ENCODE data around the gene CBLIF. TPM values are rescaled to one million over a fixed set of nuclear protein-coding genes. Genes with fewer than 3 reads are reported as not detected.
A peak's percentile ranks its signal among the peaks of the same experiment; 100 is the strongest.

Gene CBLIF
- total and polyA plus RNA-seq, 10 donors, result not detected

GRCh38 chr11:59812220-59812619 lies 33.1 kb downstream of the CBLIF start:
- 83 to 94% (median 93%) methylated on average over 2 of the region's 2 CpGs for WGBS, 5 donors
- Histone ChIP-seq H3K27ac (no peak overlapping the region), H3K9me3 (no peaks in the 10 kb centered on the region), H3K27me3 (replicated peaks in 1 of 7) (no peaks in the 10 kb centered on the region), H3K36me3 (peaks cover 0 to 22% (median 11%) of the 10 kb centered on the region in 6 donors), H3K4me3 (no peak overlapping the region), H3K4me1 (peaks cover 0 to 41% (median 17%) of the 10 kb centered on the region in 6 donors)
- intact Hi-C loops (cut with DNase I; ENCODE audit: low total_unique reads), result no loop called here
- TF ChIP-seq POLR2A (IDR thresholded peaks at IDR 0.05), result no peak
- TF ChIP-seq POLR2AphosphoS5 (IDR thresholded peaks at IDR 0.05), result no peak
- no peak for TF ChIP-seq CTCF (IDR thresholded peaks at IDR 0.05 in 8 of 11, conservative IDR thresholded peaks at IDR 0.05 in 3 of 11)
- DNase-seq, result no peak

GRCh38 chr11:59810911-59811259 lies 34.4 kb downstream of the CBLIF start:
- Histone ChIP-seq H3K36me3 (peaks cover 0 to 35% (median 24%) of the 10 kb centered on the region in 6 donors), H3K27me3 (replicated peaks in 1 of 7) (no peaks in the 10 kb centered on the region), H3K4me1 (peaks cover 0 to 41% (median 17%) of the 10 kb centered on the region in 6 donors), H3K4me3 (peak overlapping the region; percentile 64 to 93 (median 78)), H3K27ac (peak overlapping the region; percentile 59 to 90 (median 87)), H3K9me3 (no peaks in the 10 kb centered on the region)
- intact Hi-C loops (cut with DNase I; ENCODE audit: low total_unique reads), result no loop called here
- WGBS, 5 donors, result 9 to 20% (median 13%) methylated on average over 8 of the region's 8 CpGs
- DNase-seq, result no peak
- no peak for TF ChIP-seq POLR2A (IDR thresholded peaks at IDR 0.05)
- TF ChIP-seq CTCF (IDR thresholded peaks at IDR 0.05 in 8 of 11, conservative IDR thresholded peaks at IDR 0.05 in 3 of 11), result no peak
- no peak for TF ChIP-seq POLR2AphosphoS5 (IDR thresholded peaks at IDR 0.05)

GRCh38 chr11:59810189-59810910 lies 34.9 kb downstream of the CBLIF start, which contains the start of gene MRPL16:
Gene MRPL16, minus strand, starts transcription at chr11:59810778. Its CDS starts 120 bp downstream, at chr11:59810658.
- Histone ChIP-seq H3K9me3 (no peaks in the 10 kb centered on the region), H3K27me3 (replicated peaks in 1 of 7) (no peaks in the 10 kb centered on the region), H3K27ac (peak within 1 kb of the TSS; percentile 59 to 90 (median 87)), H3K36me3 (peaks cover 0 to 41% (median 29%) of the 10 kb centered on the region in 6 donors), H3K4me3 (peak within 1 kb of the TSS; percentile 64 to 93 (median 78)), H3K4me1 (peaks cover 0 to 41% (median 17%) of the 10 kb centered on the region in 6 donors)
- intact Hi-C loops (cut with DNase I; ENCODE audit: low total_unique reads), result no loop called here
- peak; percentile 95 for DNase-seq
- peak in 2 of 3 donors; percentile 23 to 42 for TF ChIP-seq POLR2A (IDR thresholded peaks at IDR 0.05)
- peak in 8 of 11 experiments; percentile 7 to 43 (median 31) for TF ChIP-seq CTCF (IDR thresholded peaks at IDR 0.05 in 8 of 11, conservative IDR thresholded peaks at IDR 0.05 in 3 of 11)
- TF ChIP-seq POLR2AphosphoS5 (IDR thresholded peaks at IDR 0.05), result peak; percentile 86 to 91 (median 88)
- WGBS, 5 donors, result 0 to 1% (median 1%) methylated on average over 45 to 54 of the region's 54 CpGs

GRCh38 chr11:59807047-59807610 lies 38.2 kb downstream of the CBLIF start:
- TF ChIP-seq POLR2A (IDR thresholded peaks at IDR 0.05) (no peak), CTCF (IDR thresholded peaks at IDR 0.05 in 8 of 11, conservative IDR thresholded peaks at IDR 0.05 in 3 of 11) (no peak), POLR2AphosphoS5 (IDR thresholded peaks at IDR 0.05) (no peak)
- no peaks in the 10 kb centered on the region for H3K27me3 ChIP-seq (replicated peaks in 1 of 7)
- H3K27ac ChIP-seq, result no peak overlapping the region
- intact Hi-C loops (cut with DNase I; ENCODE audit: low total_unique reads), result loop anchor here (10.0 kb wide), 1 partner anchor 142 kb away; the partner anchor contains the start of gene PATL1
- no peak overlapping the region for H3K4me3 ChIP-seq
- H3K9me3 ChIP-seq, result no peaks in the 10 kb centered on the region
- H3K36me3 ChIP-seq, result peaks cover 0 to 69% (median 44%) of the 10 kb centered on the region in 6 donors
- no peak for DNase-seq
- WGBS, 5 donors, result 51 to 69% (median 65%) methylated on average over 1 of the region's 1 CpG
- H3K4me1 ChIP-seq, result peaks cover 0 to 34% (median 19%) of the 10 kb centered on the region in 6 donors
